Kidney (tissue), 14 donors: ENCODE measurements around the gene KLC3. TPM values are rescaled to one million over a fixed set of nuclear protein-coding genes. Genes with fewer than 3 reads are reported as not detected.

Source experiments
- DNase-seq, 5 donors: peaks; one replicate each; pipeline ENCODE4 v3.0.0-alpha.2; 2013 to 2020
- FAIRE-seq: peaks from 2 replicates; lab custom pipeline; 2012; peaks lifted over from hg19 to GRCh38; lab: Jason Lieb, UNC
- H3K27ac ChIP-seq, 2 donors: one replicate each; pipeline ENCODE4 v1.7.0; 2013; ENCODE audit warnings: low read depth in 2 of 2, low read length in 2 of 2, inconsistent platforms in 1 of 2
- H3K27me3 ChIP-seq: one replicate; pipeline ENCODE4 v1.7.1; 2013; ENCODE audit warnings: low read length, inconsistent platforms; ENCODE audit not compliant: control insufficient read depth, insufficient read depth
- H3K36me3 ChIP-seq, 3 donors: one replicate each; pipeline versions ENCODE4 v1.7.0 to v1.7.1; 2013; ENCODE audit warnings: low read length in 3 of 3, control low read depth in 1 of 3, inconsistent platforms in 1 of 3; ENCODE audit not compliant: insufficient read depth in 3 of 3, control insufficient read depth in 2 of 3
- H3K4me1 ChIP-seq, 3 donors: one replicate each; pipeline versions ENCODE4 v1.7.0 to v1.7.1; 2013; ENCODE audit warnings: low read length in 3 of 3, inconsistent platforms in 1 of 3, low read depth in 1 of 3; ENCODE audit not compliant: control insufficient read depth in 2 of 3, insufficient read depth in 2 of 3
- H3K4me3 ChIP-seq, 3 donors: one replicate each; pipeline versions ENCODE4 v1.7.0 to v1.8.1; 2013; ENCODE audit warnings: low read length in 3 of 3, control low read depth in 1 of 3, inconsistent platforms in 1 of 3
- H3K9ac ChIP-seq, 3 donors: one replicate each; pipeline versions ENCODE4 v1.7.0 to v1.7.1; 2013; ENCODE audit warnings: low read length in 3 of 3, control low read depth in 1 of 3, inconsistent platforms in 1 of 3
- H3K9me3 ChIP-seq, 3 donors: one replicate each; pipeline versions ENCODE4 v1.7.0 to v1.7.1; 2013; ENCODE audit warnings: low read length in 3 of 3, control low read depth in 1 of 3, inconsistent platforms in 1 of 3; ENCODE audit not compliant: control insufficient read depth in 2 of 3, insufficient read depth in 1 of 3
- CTCF ChIP-seq: IDR thresholded peaks from 3 replicates; pipeline ENCODE4 v1.5.1; 2012; ENCODE audit warnings: mild to moderate bottlenecking, moderate library complexity, borderline replicate concordance; ENCODE audit not compliant: insufficient read depth; ENCODE audit errors: extremely low read depth
- intact Hi-C: fragments of 100-400 bp; cut with DNase I; formaldehyde crosslinking; loops from one replicate; pipeline ENCODE4 v1.11.1; 2022
- polyA plus RNA-seq: library from polyadenylated mRNA; stranded (reverse); fragments of 350-450 nt; fragmentation: Illumina TruSeq; extraction: RNeasy Lipid Tissue Mini Kit (QIAGEN cat#74804); gene quantifications from one replicate; pipeline ENCODE4 v1.2.3, GENCODE V29; 2014; ENCODE audit warnings: low read depth, low replicate concordance; ENCODE audit not compliant: insufficient read depth
- total RNA-seq: library from RNA; stranded (reverse); fragmentation: NEBNext Ultra II Directional; extraction: Animal tissue kit (Norgen Biotek cat#: 25700); gene quantifications from one replicate; pipeline ENCODE4 v1.2.1, GENCODE V29; 2021
- donor health status: control.
- donor health status: control.
- donor health status: control.
- donor health status: control.
- donor health status: control.
- donor health status: DM: yes; HTN: yes; CAD: no.
- donor health status: Normal renal cell carcinoma (clear cell type).

The KLC3 gene
- total and polyA plus RNA-seq, 2 donors from 2014 or later = 3.3 to 4.5 TPM

GRCh38 chr19:45342911-45343310, 2.4 kb downstream of the KLC3 start:
- Histone ChIP-seq H3K27ac (no peak overlapping the region), H3K27me3 (peaks cover 5% of the 10 kb centered on the region), H3K4me3 (no peak overlapping the region), H3K9ac (no peak overlapping the region), H3K9me3 (no peaks in the 10 kb centered on the region), H3K4me1 (peaks cover 0 to 6% (median 0%) of the 10 kb centered on the region in 3 donors), H3K36me3 (no peaks in the 10 kb centered on the region)
- DNase-seq = no peak
- intact Hi-C loops = no loop called here
- TF ChIP-seq CTCF = no peak
- FAIRE-seq = no peak

- Histone ChIP-seq H3K4me1 (peaks cover 0 to 3% (median 0%) of the 10 kb centered on the region in 3 donors), H3K4me3 (no peak overlapping the region), H3K27me3 (peaks cover 5% of the 10 kb centered on the region), H3K36me3 (no peaks in the 10 kb centered on the region), H3K27ac (no peak overlapping the region), H3K9me3 (no peaks in the 10 kb centered on the region), H3K9ac (no peak overlapping the region)
- DNase-seq (no peak), FAIRE-seq (no peak)
- intact Hi-C loops = no loop called here
- no peak for TF ChIP-seq CTCF
These were observed 4.3 kb downstream of the KLC3 start for GRCh38 chr19:45344621-45345505.

DNA sequence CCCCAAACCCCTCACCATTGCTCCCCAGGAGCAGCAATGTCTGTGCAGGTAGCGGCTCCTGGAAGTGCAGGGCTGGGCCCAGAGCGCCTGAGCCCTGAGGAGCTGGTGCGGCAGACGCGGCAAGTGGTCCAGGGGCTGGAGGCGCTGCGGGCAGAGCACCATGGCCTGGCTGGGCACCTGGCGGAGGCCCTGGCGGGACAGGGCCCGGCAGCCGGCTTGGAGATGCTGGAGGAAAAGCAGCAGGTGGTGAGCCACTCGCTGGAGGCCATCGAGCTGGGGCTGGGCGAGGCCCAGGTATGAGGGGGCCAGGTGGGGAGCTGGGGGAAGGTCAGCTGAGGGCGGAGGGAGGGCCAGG, 4.9 kb downstream of the KLC3 start:
- no peaks in the 10 kb centered on the region for H3K9me3 ChIP-seq
- DNase-seq (no peak), FAIRE-seq (no peak)
- no peak for TF ChIP-seq CTCF
- H3K9ac ChIP-seq = no peak overlapping the region
- no peak overlapping the region for H3K4me3 ChIP-seq
- peaks cover 3% of the 10 kb centered on the region for H3K27me3 ChIP-seq
- intact Hi-C loops = no loop called here
- H3K27ac ChIP-seq = no peak overlapping the region
- H3K4me1 ChIP-seq = peaks cover 0 to under 1% (median 0%) of the 10 kb centered on the region in 3 donors
- H3K36me3 ChIP-seq = no peaks in the 10 kb centered on the region
